Naive thymus-derived CD8-positive, alpha-beta T cell (primary cell): ENCODE results near the gene LTBR. TPM values are rescaled to one million over a fixed set of nuclear protein-coding genes. Genes with fewer than 3 reads are reported as not detected.
"Not testable (repeated sequence)": the region's sequence is repeated elsewhere in the genome, so short reads cannot be mapped to it uniquely, and the experiment has no call there.

Experiments used
- ATAC-seq, 2 donors: fragments of 150-1000 bp; cut with Tn5 transposase in 1 of 2; sonication (Bioruptor Pico), chemical (Tn5 transposase) in 1 of 2; 1 replicate in 1 of 2; 2 replicates in 1 of 2; pipeline ENCODE4 v1.10.0; 2021; ENCODE audit warnings: mild to moderate bottlenecking in 2 of 2, moderate library complexity in 2 of 2
- POLR2A ChIA-PET: fragments of 350-600 bp; sonication (Branson Sonifier 250); formaldehyde crosslinking; loops from one replicate; lab custom pipeline; 2021; ENCODE audit warnings: antibody characterized with exemption; lab: Charles Lee
- DNase-seq, 10 donors: peaks; one replicate each; pipeline versions ENCODE4 v3.0.0 to v3.0.0-alpha.2; 2020 to 2022
- H3K27ac Mint-ChIP-seq, 10 donors: one replicate each; pipeline ENCODE4 v1.8.0; 2020 to 2022; ENCODE audit warnings: mild to moderate bottlenecking in 10 of 10, mixed read lengths in 10 of 10, moderate library complexity in 4 of 10, inconsistent platforms in 1 of 10
- H3K27me3 Mint-ChIP-seq, 5 donors: one replicate each; pipeline ENCODE4 v1.8.0; 2021 to 2022; ENCODE audit warnings: mixed read lengths in 5 of 5
- H3K36me3 Mint-ChIP-seq, 3 donors: one replicate each; pipeline ENCODE4 v1.8.0; 2020 to 2022; ENCODE audit warnings: mixed read lengths in 3 of 3, mild to moderate bottlenecking in 2 of 3, inconsistent platforms in 1 of 3
- H3K4me1 Mint-ChIP-seq, 4 donors: one replicate each; pipeline ENCODE4 v1.8.0; 2021 to 2022; ENCODE audit warnings: mixed read lengths in 4 of 4
- H3K4me3 Mint-ChIP-seq, 10 donors: one replicate each; pipeline ENCODE4 v1.8.0; 2020 to 2022; ENCODE audit warnings: mild to moderate bottlenecking in 10 of 10, mixed read lengths in 10 of 10, moderate library complexity in 6 of 10, inconsistent platforms in 1 of 10
- H3K9me3 Mint-ChIP-seq, 9 donors: one replicate each; pipeline ENCODE4 v1.8.0; 2020 to 2022; ENCODE audit warnings: mixed read lengths in 9 of 9, mild to moderate bottlenecking in 3 of 9, inconsistent platforms in 1 of 9, moderate library complexity in 1 of 9
- polyA plus RNA-seq, 3 donors: library from polyadenylated mRNA; unstranded; fragments of 300-500 nt; fragmentation: Illumina TruSeq; gene quantifications; one replicate each; pipeline ENCODE4 v1.2.3, GENCODE V29; 2021
- total RNA-seq, 8 experiments: library from RNA in 2 of 8; stranded (reverse) in 2 of 8; gene quantifications; one replicate each; pipeline ENCODE4 v1.2.3 and lab custom pipeline; 2021 to 2026

LTBR gene
- total and polyA plus RNA-seq, 5 experiments from 2014 or later = 0.23 to 0.93 (median 0.91) TPM; not detected in 2

DNA sequence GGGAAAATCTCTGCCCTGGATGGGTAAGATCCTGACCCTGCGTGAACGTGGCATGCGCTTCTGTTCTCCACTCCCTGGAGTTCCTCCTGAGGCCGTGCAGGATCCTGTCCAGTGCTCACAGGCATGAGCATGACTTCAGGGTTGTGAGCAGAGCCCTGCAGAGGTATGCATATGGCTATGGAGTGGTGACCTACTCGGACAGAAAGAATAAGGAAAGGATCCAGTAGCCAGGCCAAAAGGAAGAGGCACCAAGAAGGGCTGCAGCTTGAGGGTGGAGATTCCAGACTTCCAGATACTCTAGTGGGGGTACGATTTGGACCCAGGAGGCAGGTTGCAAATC is 40.0 kb downstream of the LTBR start:
- H3K4me3 Mint-ChIP-seq = peak overlapping the region in 3 of 10 donors; percentile 15 to 55 (median 30)
- no peaks in the 10 kb centered on the region for H3K36me3 Mint-ChIP-seq
- no peaks in the 10 kb centered on the region for H3K27me3 Mint-ChIP-seq
- no peak for ATAC-seq
- POLR2A ChIA-PET = interaction anchor here (1.2 to 8.0 kb wide), 13 partner anchors 9 to 114 kb away, joined by 3 to 248 read pairs (median 20); partner anchors contain the start of genes CD27, MRPL51, NCAPD2 and TAPBPL
- H3K9me3 Mint-ChIP-seq = no peaks in the 10 kb centered on the region
- H3K4me1 Mint-ChIP-seq = peaks cover 20 to 47% (median 39%) of the 10 kb centered on the region in 4 donors
- DNase-seq = no peak
- peak overlapping the region; percentile 71 to 93 (median 87) for H3K27ac Mint-ChIP-seq

DNA sequence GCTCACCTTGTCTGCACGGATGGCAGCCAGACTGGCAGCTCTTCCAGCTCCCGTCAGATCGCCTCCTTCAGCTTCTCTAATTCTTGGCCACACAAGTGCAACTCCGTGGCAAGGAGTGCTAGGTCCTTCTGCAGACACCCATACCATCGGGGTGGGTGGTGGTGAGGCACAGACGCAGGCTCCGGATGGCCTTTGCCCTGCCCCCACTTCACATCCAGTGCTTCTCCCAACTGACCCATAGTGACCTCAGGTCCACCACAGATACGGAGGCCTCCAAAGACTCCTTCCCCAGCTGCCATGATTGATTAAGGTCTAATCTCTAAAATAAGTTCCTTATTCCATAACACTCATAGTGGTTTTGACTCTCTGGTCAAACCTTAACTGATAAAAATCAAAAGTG is 40.9 kb downstream of the LTBR start:
- H3K9me3 Mint-ChIP-seq = no peaks in the 10 kb centered on the region
- POLR2A ChIA-PET = interaction anchor here (1.2 to 8.0 kb wide), 13 partner anchors 8 to 113 kb away, joined by 3 to 248 read pairs (median 20); partner anchors contain the start of genes CD27, MRPL51, NCAPD2 and TAPBPL
- ATAC-seq (no peak), DNase-seq (no peak)
- H3K4me3 Mint-ChIP-seq = no peak overlapping the region
- H3K4me1 Mint-ChIP-seq = peaks cover 20 to 50% (median 41%) of the 10 kb centered on the region in 4 donors
- peak overlapping the region; percentile 13 to 93 (median 84) for H3K27ac Mint-ChIP-seq
- H3K36me3 Mint-ChIP-seq = no peaks in the 10 kb centered on the region
- no peaks in the 10 kb centered on the region for H3K27me3 Mint-ChIP-seq

DNA sequence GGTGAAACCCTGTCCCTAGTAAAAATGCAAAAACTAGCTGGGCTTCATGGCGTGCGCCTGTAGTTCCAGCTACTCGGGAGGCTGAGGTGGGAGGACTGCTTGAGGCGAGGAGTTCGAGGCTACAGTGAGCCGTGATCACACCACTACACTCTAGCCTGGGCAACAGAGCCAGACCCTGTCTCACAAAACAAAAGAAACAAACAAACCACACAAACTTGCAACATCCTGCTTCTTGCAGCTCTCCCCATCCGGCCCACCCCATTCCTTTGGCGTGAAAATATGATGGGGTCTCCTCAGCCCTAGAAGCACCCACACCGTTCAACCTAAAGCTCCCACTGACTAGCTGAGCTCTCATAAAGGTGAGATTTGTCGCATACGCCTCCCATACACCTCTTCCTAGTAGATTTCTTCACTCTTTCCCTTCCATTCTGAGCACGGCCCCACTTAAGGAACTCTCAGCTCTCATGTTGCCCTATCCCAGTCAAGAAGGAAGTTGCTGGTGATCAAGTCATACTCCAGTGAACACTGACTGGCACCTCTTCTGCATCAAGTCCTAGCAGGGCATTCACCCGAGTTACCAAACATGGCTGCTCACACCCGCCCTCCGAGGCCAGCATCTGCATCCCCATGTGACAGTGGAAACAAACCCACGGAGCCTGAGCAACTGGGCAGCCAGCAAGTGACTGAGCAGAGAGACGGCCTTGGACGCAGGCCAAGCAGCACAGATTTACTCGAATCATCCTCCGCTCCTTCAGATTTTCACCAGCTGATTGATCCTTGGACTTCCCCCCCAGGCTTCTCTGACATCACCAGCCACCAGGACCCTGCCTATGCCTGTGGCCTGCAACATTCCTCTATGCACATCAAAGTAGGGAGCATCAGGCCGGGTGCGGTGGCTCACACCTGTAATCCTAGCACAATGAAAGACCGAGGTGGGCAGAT is 41.9 kb downstream of the LTBR start:
- POLR2A ChIA-PET = interaction anchor here (0.5 to 8.0 kb wide), 13 partner anchors 9 to 147 kb away, joined by 3 to 248 read pairs (median 12); partner anchors contain the start of genes CD27, GAPDH, TAPBPL and VAMP1
- Mint-ChIP-seq H3K4me3 (peak overlapping the region in 8 of 10 donors; percentile 19 to 89 (median 70)), H3K27ac (peak overlapping the region; percentile 98 to 100 (median 99)), H3K4me1 (peaks cover 26 to 60% (median 50%) of the 10 kb centered on the region in 4 donors), H3K27me3 (no peaks in the 10 kb centered on the region), H3K36me3 (no peaks in the 10 kb centered on the region), H3K9me3 (no peaks in the 10 kb centered on the region)
- DNase-seq = peak in 3 of 10 donors; percentile 17 to 50 (median 21)
- ATAC-seq = no peak

DNA sequence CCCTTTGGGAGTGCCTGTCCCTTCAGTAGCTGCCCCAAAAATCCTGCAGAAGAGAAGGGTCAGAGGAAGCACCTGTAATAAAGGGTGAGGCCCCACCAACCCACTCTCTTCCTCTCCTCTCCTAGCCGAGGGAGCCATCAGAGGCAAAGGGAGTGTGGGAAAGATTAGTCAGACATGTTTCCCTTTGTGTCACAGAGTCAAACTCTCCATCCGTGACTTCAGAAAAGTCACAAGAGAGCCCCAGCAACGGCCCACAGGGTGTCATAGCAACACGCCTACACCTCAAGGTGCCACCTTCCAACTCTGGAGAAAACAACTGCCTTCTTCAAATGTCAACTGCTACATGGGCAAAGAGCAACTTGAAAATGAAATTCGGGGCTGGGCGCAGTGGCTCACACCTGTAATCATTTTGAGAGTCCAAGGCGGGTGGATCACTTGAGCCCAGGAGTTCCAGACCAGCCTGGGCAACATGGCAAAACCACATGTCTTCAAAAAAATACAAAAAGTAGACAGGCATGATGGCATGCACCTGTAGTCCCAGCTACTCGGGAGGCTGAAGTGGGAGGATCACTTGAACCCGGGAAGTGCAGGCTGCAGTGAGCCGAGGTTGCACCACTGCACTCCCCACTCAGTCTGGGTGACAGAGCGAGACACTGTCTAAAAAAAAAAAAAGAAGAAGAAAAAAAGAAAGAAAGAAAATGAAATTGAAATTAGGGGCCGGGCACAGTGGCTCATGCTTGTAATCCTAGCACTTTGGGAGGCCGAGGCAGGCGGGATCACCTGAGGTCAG is 43.1 kb downstream of the LTBR start:
- Mint-ChIP-seq H3K27me3 (no peaks in the 10 kb centered on the region), H3K36me3 (no peaks in the 10 kb centered on the region), H3K27ac (peak overlapping the region; percentile 98 to 100 (median 99)), H3K4me3 (peak overlapping the region; percentile 74 to 93 (median 85)), H3K9me3 (no peaks in the 10 kb centered on the region), H3K4me1 (peaks cover 29 to 67% (median 58%) of the 10 kb centered on the region in 4 donors)
- POLR2A ChIA-PET = interaction anchor here (0.7 to 8.0 kb wide), 11 partner anchors 8 to 529 kb away, joined by 3 to 248 read pairs (median 26); partner anchors contain the start of genes CD27, GAPDH, TAPBPL and VAMP1
- DNase-seq (peak; percentile 58 to 93 (median 82)), ATAC-seq (peak; percentile 83 to 90)

DNA sequence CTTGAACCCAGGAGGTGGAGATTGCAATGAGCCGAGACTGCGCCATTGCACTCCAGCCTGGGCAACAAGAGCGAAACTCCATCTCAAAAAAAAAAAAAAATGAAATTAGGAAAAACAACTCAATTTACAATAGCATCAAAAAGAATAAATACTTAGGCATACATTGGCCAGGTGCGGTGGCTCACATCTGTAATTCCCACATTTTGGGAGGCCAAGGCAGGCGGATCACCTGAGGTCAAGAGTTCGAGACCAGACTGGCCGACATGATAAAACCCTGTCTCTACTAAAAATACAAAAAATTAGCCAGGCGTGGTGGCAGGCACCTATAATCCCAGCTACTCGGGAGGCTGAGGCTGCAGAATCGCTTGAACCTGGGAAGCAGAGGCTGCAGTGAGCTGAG is 43.8 kb downstream of the LTBR start:
- not testable (repeated sequence) for DNase-seq, H3K9me3 Mint-ChIP-seq, ATAC-seq, H3K36me3 Mint-ChIP-seq, H3K27me3 Mint-ChIP-seq
- Mint-ChIP-seq H3K4me3 (peak overlapping the region in 7 of 10 donors; percentile 74 to 89 (median 86)), H3K27ac (peak overlapping the region; percentile 98 to 100 (median 99)), H3K4me1 (peaks cover 30 to 71% (median 61%) of the 10 kb centered on the region in 4 donors)
- POLR2A ChIA-PET = interaction anchor here (0.7 to 8.0 kb wide), 6 partner anchors 17 to 529 kb away, joined by 4 to 248 read pairs (median 94); partner anchors contain the start of genes CD27, GAPDH, TAPBPL and VAMP1

DNA sequence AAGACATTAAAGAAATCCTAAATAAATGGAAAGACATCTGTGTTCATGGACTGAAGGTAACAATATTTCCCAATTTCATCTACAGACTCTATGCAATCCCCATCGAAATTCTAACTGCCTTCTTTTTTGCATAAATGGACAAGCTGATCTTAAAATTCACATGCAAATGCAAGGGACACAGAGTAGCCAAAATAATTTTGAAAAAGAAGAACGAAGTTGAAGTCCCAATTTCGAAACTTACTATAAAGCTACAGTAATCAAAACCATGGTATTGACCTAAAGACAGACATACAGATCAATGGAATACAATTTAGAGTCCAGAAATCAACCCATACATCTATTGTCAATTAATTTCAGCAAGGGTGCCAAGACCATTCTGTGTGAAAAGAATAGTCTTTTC is 44.4 kb downstream of the LTBR start:
- H3K27me3 Mint-ChIP-seq = no peaks in the 10 kb centered on the region
- POLR2A ChIA-PET = interaction anchor here (1.2 to 8.0 kb wide), 6 partner anchors 11 to 107 kb away, joined by 7 to 248 read pairs (median 94); partner anchors contain the start of genes CD27, GAPDH, TAPBPL and VAMP1
- DNase-seq (no peak), ATAC-seq (no peak)
- H3K36me3 Mint-ChIP-seq = no peaks in the 10 kb centered on the region
- peaks cover 31 to 72% (median 63%) of the 10 kb centered on the region in 4 donors for H3K4me1 Mint-ChIP-seq
- H3K27ac Mint-ChIP-seq = peak overlapping the region; percentile 98 to 100 (median 99)
- no peaks in the 10 kb centered on the region for H3K9me3 Mint-ChIP-seq
- H3K4me3 Mint-ChIP-seq = peak overlapping the region in 2 of 10 donors; percentile 4 to 7

DNA sequence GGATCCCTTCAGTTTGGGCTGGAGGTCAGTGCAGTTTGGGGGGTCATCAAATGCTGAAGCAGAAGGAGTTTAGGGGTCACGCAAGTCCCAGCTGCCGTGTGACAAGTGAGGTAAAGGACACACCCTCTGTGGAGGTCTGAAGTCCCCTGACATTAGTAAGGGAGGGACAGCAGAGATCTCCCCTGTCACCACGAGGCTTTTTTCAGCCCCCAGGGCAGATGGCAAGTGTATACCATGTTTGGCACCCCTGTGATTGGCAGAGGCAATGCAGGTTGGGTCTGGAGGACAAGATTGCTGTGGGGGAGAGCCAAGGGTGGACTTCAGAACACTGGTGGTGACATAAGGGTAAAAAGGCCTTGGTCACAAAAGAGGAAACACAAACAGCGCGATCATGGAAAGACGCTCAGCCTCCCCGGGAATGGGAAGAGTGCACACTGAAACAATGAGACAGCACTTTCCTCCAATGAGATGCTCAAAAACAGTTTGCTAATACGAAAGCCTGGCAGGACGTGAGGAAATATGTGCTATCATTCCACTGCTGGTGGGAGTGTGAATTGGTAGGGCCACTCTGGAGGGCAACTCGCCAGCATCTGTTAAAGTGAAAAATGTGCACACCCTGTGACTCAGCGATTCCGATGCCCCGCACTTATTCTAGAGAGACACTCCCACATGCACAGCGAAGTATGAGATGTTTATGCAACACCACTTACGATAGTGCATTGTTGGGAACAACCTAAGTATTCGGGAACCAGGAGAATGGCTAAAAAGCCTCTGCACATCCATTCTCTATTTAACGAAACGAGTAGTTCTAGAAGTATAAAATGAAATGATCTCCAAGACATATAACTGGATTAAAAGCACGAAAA is 46.4 kb downstream of the LTBR start:
- Mint-ChIP-seq H3K27me3 (no peaks in the 10 kb centered on the region), H3K27ac (peak overlapping the region; percentile 34 to 89 (median 76)), H3K36me3 (no peaks in the 10 kb centered on the region), H3K4me1 (peaks cover 38 to 76% (median 70%) of the 10 kb centered on the region in 4 donors), H3K9me3 (no peaks in the 10 kb centered on the region), H3K4me3 (peak overlapping the region in 4 of 10 donors; percentile 5 to 25 (median 20))
- ATAC-seq (no peak), DNase-seq (no peak)
- POLR2A ChIA-PET = interaction anchor here (0.5 to 1.0 kb wide), 2 partner anchors 8 to 12 kb away, joined by 3 to 4 read pairs; no protein-coding TSS in a partner anchor

DNA sequence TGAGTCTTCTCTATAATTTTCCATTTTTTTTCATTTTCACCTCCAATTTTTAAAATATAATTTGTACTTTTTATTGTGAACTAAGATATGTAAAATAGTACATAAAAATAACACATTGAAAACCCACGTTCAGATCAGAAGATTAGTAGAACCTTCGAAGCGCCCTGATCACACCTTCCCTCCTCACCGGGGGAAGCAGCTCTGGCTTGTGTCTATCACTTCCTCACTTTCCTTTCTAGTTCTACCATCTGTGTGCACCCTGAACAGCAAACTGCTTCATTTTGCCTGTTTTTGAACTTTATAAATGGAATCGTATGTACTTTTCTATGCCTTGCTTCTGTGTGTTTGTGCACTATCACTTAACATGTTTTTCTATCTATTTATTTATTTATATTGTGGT is 49.0 kb downstream of the LTBR start:
- peak; percentile 60 to 72 for ATAC-seq
- POLR2A ChIA-PET = interaction anchor here (1.0 to 25.3 kb wide), 5 partner anchors 9 to 103 kb away, joined by 3 to 1074 read pairs (median 15); partner anchors contain the start of genes CD27, GAPDH, MRPL51 and TAPBPL
- DNase-seq = peak in 2 of 10 donors; percentile 18 to 36
- Mint-ChIP-seq H3K4me1 (peaks cover 22 to 52% (median 47%) of the 10 kb centered on the region in 4 donors), H3K36me3 (no peaks in the 10 kb centered on the region), H3K27ac (peak overlapping the region in 9 of 10 donors; percentile 69 to 96 (median 88)), H3K27me3 (no peaks in the 10 kb centered on the region), H3K9me3 (no peaks in the 10 kb centered on the region), H3K4me3 (peak overlapping the region in 7 of 10 donors; percentile 7 to 74 (median 55))

DNA sequence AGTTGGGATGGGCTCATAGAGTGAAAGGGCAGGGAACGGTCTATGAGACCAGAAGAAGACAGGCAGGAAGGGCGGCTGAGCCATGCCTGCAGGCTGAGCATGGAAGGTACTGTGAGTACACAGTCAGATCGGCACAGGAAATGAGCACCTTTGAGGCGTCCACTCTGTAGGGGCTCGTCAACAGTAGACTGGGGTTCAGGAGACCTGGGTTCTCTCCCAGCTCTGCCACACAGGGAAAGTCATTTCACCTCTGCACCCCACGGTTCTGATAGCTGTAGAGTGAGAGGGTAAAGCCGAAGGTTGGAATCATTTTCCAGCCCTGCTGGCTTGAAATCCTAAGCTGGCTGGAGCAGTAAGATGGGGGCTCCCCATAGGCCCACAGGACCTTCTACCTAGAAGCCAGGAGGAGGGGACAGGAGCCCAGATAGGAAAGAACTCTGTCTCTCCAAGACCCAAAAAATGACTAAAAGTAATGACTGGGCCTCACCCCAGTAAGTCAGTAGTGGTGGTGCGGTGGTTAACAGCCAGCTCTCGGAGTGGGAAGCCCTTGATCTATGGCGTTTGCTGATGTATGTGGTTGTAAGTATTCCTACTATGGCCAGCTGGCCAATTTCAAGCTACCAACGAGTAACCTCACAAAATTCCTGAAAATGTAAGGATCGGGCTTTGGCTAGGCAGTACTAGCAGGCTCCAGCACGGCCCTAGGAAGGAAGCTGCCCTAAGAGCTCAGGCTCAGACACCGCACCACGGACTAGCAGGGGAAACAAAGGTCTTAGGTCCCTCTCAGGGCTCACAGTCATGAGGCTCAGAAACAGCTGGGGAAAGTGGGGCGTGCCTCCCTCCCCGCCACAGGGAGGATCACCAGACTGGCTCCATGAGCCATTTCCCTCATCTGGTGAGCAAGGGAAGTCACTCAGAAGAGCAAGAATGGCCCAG is 50.5 kb downstream of the LTBR start:
- H3K4me3 Mint-ChIP-seq = peak overlapping the region; percentile 51 to 86 (median 69)

More for the DNA sequence above, 50.5 kb downstream of the LTBR start:
- H3K27ac Mint-ChIP-seq = peak overlapping the region; percentile 92 to 98 (median 96)
- no peaks in the 10 kb centered on the region for H3K9me3 Mint-ChIP-seq
- H3K36me3 Mint-ChIP-seq = no peaks in the 10 kb centered on the region
- POLR2A ChIA-PET = interaction anchor here (0.6 to 25.3 kb wide), 9 partner anchors 9 to 347 kb away, joined by 6 to 1074 read pairs (median 7); partner anchors contain the start of genes CD27, GAPDH, TAPBPL and VAMP1
- ATAC-seq = peak; percentile 93 to 98
- H3K4me1 Mint-ChIP-seq = peaks cover 22 to 48% (median 44%) of the 10 kb centered on the region in 4 donors
- no peaks in the 10 kb centered on the region for H3K27me3 Mint-ChIP-seq
- peak in 7 of 10 donors; percentile 17 to 58 (median 44) for DNase-seq
